NOMO-1 treated with dmso at 0.1 percent for 144 hours (cell line): Measurements from ENCODE around the gene HCCS.

ENCODE experiments used
- DNase-seq: peaks from one replicate; lab custom pipeline; 2025; ENCODE audit not compliant: unreplicated experiment; lab: John Stamatoyannopoulos, UW

HCCS gene

GRCh38 chrX:11111037-11111851 lies at the start of gene HCCS:
TSS of gene HCCS (plus strand) at chrX:11111332. CDS start at chrX:11112061, 729 bp downstream.
- DNase-seq = peak; percentile 74

GRCh38 chrX:11064276-11064675 lies 46.9 kb upstream of the HCCS start:
- no peak for DNase-seq

GRCh38 chrX:11064851-11065600 lies 46.1 kb upstream of the HCCS start:
- DNase-seq = no peak

- no peak for DNase-seq
These were observed 44.3 kb upstream of the HCCS start for GRCh38 chrX:11066812-11067211.

- no peak for DNase-seq
These were observed 37.8 kb upstream of the HCCS start for GRCh38 chrX:11073381-11073780.

GRCh38 chrX:11080741-11081305 lies 30.3 kb upstream of the HCCS start:
- DNase-seq = no peak

GRCh38 chrX:11081511-11081910 lies 29.6 kb upstream of the HCCS start:
- DNase-seq = no peak

- no peak for DNase-seq
These were observed 25.8 kb upstream of the HCCS start for GRCh38 chrX:11085305-11085704.

GRCh38 chrX:11089802-11090201 lies 21.3 kb upstream of the HCCS start:
- no peak for DNase-seq

- no peak for DNase-seq
These were observed 13.2 kb upstream of the HCCS start for GRCh38 chrX:11097933-11098332.

GRCh38 chrX:11099465-11099864 lies 11.7 kb upstream of the HCCS start:
- no peak for DNase-seq

GRCh38 chrX:11100281-11101035 lies 10.7 kb upstream of the HCCS start:
- DNase-seq = no peak

GRCh38 chrX:11103006-11103405 lies 8.1 kb upstream of the HCCS start:
- no peak for DNase-seq

GRCh38 chrX:11103751-11104150 lies 7.4 kb upstream of the HCCS start:
- DNase-seq = no peak

GRCh38 chrX:11105080-11105479 lies 6.1 kb upstream of the HCCS start:
- no peak for DNase-seq

- no peak for DNase-seq
These were observed 2.7 kb upstream of the HCCS start for GRCh38 chrX:11108253-11108941.

- no peak for DNase-seq
These were observed 1.2 kb upstream of the HCCS start for GRCh38 chrX:11109968-11110367.

- DNase-seq = no peak
These were observed 815 bp downstream of the HCCS start for GRCh38 chrX:11111947-11112346.

GRCh38 chrX:11113731-11114130 lies 2.6 kb downstream of the HCCS start:
- DNase-seq = peak; percentile 61

GRCh38 chrX:11117745-11118144 lies 6.6 kb downstream of the HCCS start:
- no peak for DNase-seq
